K562 (cell line): Measurements from ENCODE around the gene CENPT. TPM values are rescaled to one million over a fixed set of nuclear protein-coding genes. Genes with fewer than 3 reads are reported as not detected.

ENCODE experiments used
- BACH1 ChIP-seq: fragments of 200-800 bp; sonication (Bioruptor generic); IDR thresholded peaks from 2 replicates; pipeline ENCODE4 v1.6.1; 2016; ENCODE audit warnings: missing genetic modification characterization, missing compliant biosample characterization
- E2F6 ChIP-seq, 2 experiments: IDR thresholded peaks; 2 replicates each; pipeline ENCODE4 v1.6.1; 2011; ENCODE audit warnings: borderline replicate concordance in 1 of 2, control low read depth in 1 of 2, low read depth in 1 of 2, low read length in 1 of 2, mild to moderate bottlenecking in 1 of 2, mixed read lengths in 1 of 2, moderate library complexity in 1 of 2; ENCODE audit not compliant: insufficient read depth in 1 of 2, insufficient read length in 1 of 2, poor library complexity in 1 of 2, severe bottlenecking in 1 of 2; ENCODE audit errors: extremely low read depth in 1 of 2
- E4F1 ChIP-seq: fragments of 250-450 bp; sonication (Bioruptor Pico); IDR thresholded peaks from 2 replicates; pipeline ENCODE4 v1.5.0; 2021; ENCODE audit warnings: mild to moderate bottlenecking, borderline replicate concordance
- ETV5 ChIP-seq: sonication (generic); formaldehyde crosslinking; IDR thresholded peaks from 2 replicates; pipeline ENCODE4 v1.4.0; 2020; ENCODE audit warnings: low read depth, mild to moderate bottlenecking, missing genetic modification reagents
- FOXK2 ChIP-seq, 2 experiments: fragments of 450-650 bp; IDR thresholded peaks in 1 of 2; conservative IDR thresholded peaks in 1 of 2; 2 replicates each; pipeline ENCODE4 v1.6.1; 2016; ENCODE audit warnings: low read depth in 2 of 2, mild to moderate bottlenecking in 1 of 2
- GTF2A2 ChIP-seq: IDR thresholded peaks from 2 replicates; pipeline ENCODE4 v1.6.1; 2016; ENCODE audit warnings: mild to moderate bottlenecking, missing genetic modification characterization, missing compliant biosample characterization
- MIER1 ChIP-seq: fragments of 450-650 bp; IDR thresholded peaks from 2 replicates; pipeline ENCODE4 v1.6.1; 2016; ENCODE audit warnings: antibody characterized with exemption, mild to moderate bottlenecking, low read depth
- MYC ChIP-seq, 2 experiments: fragments of 250-450 bp in 1 of 2; sonication (Bioruptor Pico) in 1 of 2; IDR thresholded peaks; 2 replicates each; pipeline versions ENCODE4 v1.5.1 to v1.6.1; 2012 to 2021; ENCODE audit warnings: low read depth in 2 of 2, borderline replicate concordance in 1 of 2, improper control_type of control experiment in 1 of 2, low read length in 1 of 2, mild to moderate bottlenecking in 1 of 2, moderate library complexity in 1 of 2
- NFIC ChIP-seq: fragments of 450-650 bp; IDR thresholded peaks from 2 replicates; pipeline ENCODE4 v1.6.1; 2017; ENCODE audit warnings: mild to moderate bottlenecking, inconsistent platforms
- NONO ChIP-seq, 2 experiments: fragments of 200-400 bp in 1 of 2; fragments of 450-650 bp in 1 of 2; formaldehyde crosslinking in 1 of 2; IDR thresholded peaks; 2 replicates each; pipeline ENCODE4 v1.6.1; 2017; ENCODE audit warnings: low read depth in 2 of 2, mild to moderate bottlenecking in 2 of 2, moderate library complexity in 2 of 2, low read length in 1 of 2
- PREB ChIP-seq: sonication (generic); formaldehyde crosslinking; IDR thresholded peaks from 2 replicates; pipeline ENCODE4 v1.8.1; 2023; ENCODE audit warnings: mild to moderate bottlenecking, missing genetic modification reagents
- RB1 ChIP-seq: fragments of 450-650 bp; IDR thresholded peaks from 2 replicates; pipeline ENCODE4 v1.6.1; 2017; ENCODE audit warnings: low read depth, mild to moderate bottlenecking
- ZBTB11 ChIP-seq, 3 experiments: fragments of 200-800 bp in 1 of 3; fragments of 250-450 bp in 1 of 3; fragments of 450-650 bp in 1 of 3; sonication (Bioruptor Pico) in 1 of 3; sonication (Bioruptor generic) in 1 of 3; formaldehyde crosslinking in 1 of 3; IDR thresholded peaks; 2 replicates each; pipeline versions ENCODE4 v1.6.1 to v1.8.0; 2016 to 2022; ENCODE audit warnings: mild to moderate bottlenecking in 2 of 3, missing genetic modification characterization in 2 of 3, missing compliant biosample characterization in 1 of 3, moderate library complexity in 1 of 3
- ZNF263 ChIP-seq: sonication (generic); formaldehyde crosslinking; IDR thresholded peaks from 2 replicates; pipeline ENCODE4 v1.8.0; 2022; ENCODE audit warnings: mild to moderate bottlenecking, missing genetic modification reagents, borderline replicate concordance
- ZNF655 ChIP-seq: fragments of 250-450 bp; sonication (Bioruptor Pico); IDR thresholded peaks from 2 replicates; pipeline ENCODE4 v1.5.0; 2021
- polyA plus RNA-seq, 8 experiments: library from polyadenylated mRNA; depleted of rRNA in 4 of 8; stranded (reverse) in 5 of 8; unstranded in 3 of 8; fragments of >200 nt; fragmentation: Nextera tagmentation in 2 of 8; fragmentation: Illumina TruSeq in 1 of 8; extraction: Ambion mirVana in 2 of 8; extraction: Trizol in 1 of 8; gene quantifications; 2 replicates each; pipeline versions ENCODE4 v1.2.1 to v1.2.3, GENCODE V29; 2011 to 2014; ENCODE audit warnings: inconsistent platforms in 1 of 8, missing spikeins in 1 of 8
- total RNA-seq, 7 experiments: library from RNA; depleted of rRNA in 6 of 7; stranded (reverse); fragments of >200 nt in 6 of 7; fragmentation: Illumina TruSeq in 2 of 7; extraction: Trizol in 2 of 7; gene quantifications; 2 replicates each; pipeline versions ENCODE4 v1.2.1 to v1.2.3, GENCODE V29; 2011 to 2021; ENCODE audit warnings: low replicate concordance in 1 of 7

Gene CENPT
- total and polyA plus RNA-seq, 9 of the 15 experiments (the other 6 are each of a cell fraction or from before 2014, with no cell fraction given) = 3.6 to 94.2 (median 44.1) TPM

GRCh38 chr16:67841198-67841815 lies 6.2 kb downstream of the CENPT start (continued):
- TF ChIP-seq MYC (IDR thresholded peaks at IDR 0.05; ENCODE audit: low read depth, low read length) (peak; percentile 70), MYC (CRISPR knock-in tag; IDR thresholded peaks at IDR 0.05; ENCODE audit: borderline replicate concordance, low read depth) (no peak), BACH1 (tag) (0 out of 2 replicates have a peak, but pooled peaks have one; percentile 21), ZNF655 (CRISPR knock-in tag) (no peak), E2F6 (IDR thresholded peaks at IDR 0.05; ENCODE audit: borderline replicate concordance in 1 of 2, extremely low read depth in 1 of 2, insufficient read depth in 1 of 2, insufficient read length in 1 of 2, low read depth in 1 of 2, low read length in 1 of 2, poor library complexity in 1 of 2, severe bottlenecking in 1 of 2) (no peak), NONO (IDR thresholded peaks at IDR 0.05; ENCODE audit: low read depth in 2 of 2, low read length in 1 of 2) (no peak), ETV5 (CRISPR knock-in tag) (no peak), ZBTB11 (CRISPR knock-in tag; IDR thresholded peaks at IDR 0.05) (no peak), PREB (CRISPR knock-in tag) (no peak), GTF2A2 (tag) (no peak), ZNF263 (no peak), RB1 (no peak), E4F1 (CRISPR knock-in tag) (no peak), NFIC (0 out of 2 replicates have a peak, but pooled peaks have one; percentile 59), FOXK2 (conservative IDR thresholded peaks at IDR 0.05 in 1 of 2, IDR thresholded peaks at IDR 0.05 in 1 of 2; ENCODE audit: low read depth in 2 of 2) (no peak), MIER1 (no peak)
